Mesothelial cell of epicardium (in vitro differentiated cells): Measurements from ENCODE around the gene HOXC9. TPM values are rescaled to one million over a fixed set of nuclear protein-coding genes. Genes with fewer than 3 reads are reported as not detected.

Experiments
- DNase-seq, 2 experiments: peaks; one replicate each; pipeline ENCODE4 v3.0.0; 2021; ENCODE audit warnings: low spot score in 2 of 2; ENCODE audit not compliant: unreplicated experiment in 2 of 2
- H3K27ac Mint-ChIP-seq: 2 replicates; pipeline ENCODE4 v1.8.0; 2021; ENCODE audit warnings: mixed read lengths
- H3K27me3 Mint-ChIP-seq: 2 replicates; pipeline ENCODE4 v1.8.0; 2021; ENCODE audit warnings: low read depth, mixed read lengths
- H3K36me3 Mint-ChIP-seq: 2 replicates; pipeline ENCODE4 v1.8.0; 2021; ENCODE audit warnings: mixed read lengths
- H3K4me1 Mint-ChIP-seq: 2 replicates; pipeline ENCODE4 v1.8.0; 2021; ENCODE audit warnings: mixed read lengths
- H3K4me3 Mint-ChIP-seq: 2 replicates; pipeline ENCODE4 v1.8.0; 2021; ENCODE audit warnings: mild to moderate bottlenecking, moderate library complexity, mixed read lengths
- H3K9me3 Mint-ChIP-seq: 2 replicates; pipeline ENCODE4 v1.8.0; 2021; ENCODE audit warnings: mixed read lengths
- CTCF ChIP-seq: fragments of 200-600 bp; sonication (generic); IDR thresholded peaks from one replicate; pipeline ENCODE4 v1.5.0; 2021; ENCODE audit warnings: antibody characterized with exemption; ENCODE audit not compliant: unreplicated experiment
- total RNA-seq: library from RNA; stranded (reverse); gene quantifications from 3 replicates; pipeline ENCODE4 v1.2.1, GENCODE V29; 2021

Gene HOXC9
- total RNA-seq, 1 donor from 2014 or later: 2.0 TPM

GRCh38 chr12:53980802-53981496 lies 19.0 kb upstream of the HOXC9 start:
- no peak for TF ChIP-seq CTCF
- H3K4me1 Mint-ChIP-seq: peaks cover 10% of the 10 kb centered on the region
- H3K27me3 Mint-ChIP-seq: peaks cover 100% of the 10 kb centered on the region
- no peak overlapping the region for H3K27ac Mint-ChIP-seq
- peaks cover 3% of the 10 kb centered on the region for H3K36me3 Mint-ChIP-seq
- H3K9me3 Mint-ChIP-seq: no peaks in the 10 kb centered on the region
- no peak overlapping the region for H3K4me3 Mint-ChIP-seq
- no peak for DNase-seq

GRCh38 chr12:53981634-53982565 lies 18.1 kb upstream of the HOXC9 start:
- no peak overlapping the region for H3K4me3 Mint-ChIP-seq
- H3K9me3 Mint-ChIP-seq: no peaks in the 10 kb centered on the region
- DNase-seq: no peak
- H3K36me3 Mint-ChIP-seq: peaks cover 3% of the 10 kb centered on the region
- H3K27ac Mint-ChIP-seq: no peak overlapping the region
- peaks cover 100% of the 10 kb centered on the region for H3K27me3 Mint-ChIP-seq
- no peak for TF ChIP-seq CTCF
- H3K4me1 Mint-ChIP-seq: peaks cover 13% of the 10 kb centered on the region

- no peak for TF ChIP-seq CTCF
- H3K27ac Mint-ChIP-seq: no peak overlapping the region
- peaks cover 3% of the 10 kb centered on the region for H3K36me3 Mint-ChIP-seq
- H3K9me3 Mint-ChIP-seq: no peaks in the 10 kb centered on the region
- peaks cover 13% of the 10 kb centered on the region for H3K4me1 Mint-ChIP-seq
- no peak for DNase-seq
- H3K27me3 Mint-ChIP-seq: peaks cover 100% of the 10 kb centered on the region
- no peak overlapping the region for H3K4me3 Mint-ChIP-seq
These were observed 17.1 kb upstream of the HOXC9 start for GRCh38 chr12:53982648-53983567.

GRCh38 chr12:53983568-53983949 lies 16.4 kb upstream of the HOXC9 start:
- no peak overlapping the region for H3K4me3 Mint-ChIP-seq
- no peak overlapping the region for H3K27ac Mint-ChIP-seq
- H3K27me3 Mint-ChIP-seq: peaks cover 100% of the 10 kb centered on the region
- no peaks in the 10 kb centered on the region for H3K9me3 Mint-ChIP-seq
- DNase-seq: no peak
- TF ChIP-seq CTCF: no peak
- H3K4me1 Mint-ChIP-seq: peaks cover 13% of the 10 kb centered on the region
- peaks cover 3% of the 10 kb centered on the region for H3K36me3 Mint-ChIP-seq

GRCh38 chr12:53983950-53984572 lies 15.9 kb upstream of the HOXC9 start:
- peaks cover 3% of the 10 kb centered on the region for H3K36me3 Mint-ChIP-seq
- H3K27me3 Mint-ChIP-seq: peaks cover 100% of the 10 kb centered on the region
- H3K4me3 Mint-ChIP-seq: no peak overlapping the region
- H3K4me1 Mint-ChIP-seq: peaks cover 15% of the 10 kb centered on the region
- no peak for DNase-seq
- TF ChIP-seq CTCF: no peak
- H3K9me3 Mint-ChIP-seq: no peaks in the 10 kb centered on the region
- no peak overlapping the region for H3K27ac Mint-ChIP-seq
